SJSA1 (cell line): ENCODE results near the gene FAM181A. TPM values are rescaled to one million over a fixed set of nuclear protein-coding genes. Genes with fewer than 3 reads are reported as not detected.

Source experiments
- DNase-seq, 2 experiments: peaks; one replicate each; pipeline ENCODE4 v3.0.0-alpha.2; 2015 to 2020; ENCODE audit warnings: low spot score in 2 of 2, low read depth in 1 of 2
- H3K27ac ChIP-seq: fragments of 250-450 bp; sonication (Bioruptor Pico); 2 replicates; pipeline ENCODE4 v1.5.1; 2020; ENCODE audit warnings: mild to moderate bottlenecking, moderate library complexity
- H3K27me3 ChIP-seq: fragments of 250-450 bp; sonication (Bioruptor Pico); replicated peaks from 2 replicates; pipeline ENCODE4 v1.5.1; 2020; ENCODE audit warnings: mild to moderate bottlenecking, moderate library complexity
- H3K36me3 ChIP-seq: fragments of 250-450 bp; sonication (Bioruptor Pico); 2 replicates; pipeline ENCODE4 v1.5.1; 2020; ENCODE audit warnings: mild to moderate bottlenecking
- H3K4me1 ChIP-seq: fragments of 250-450 bp; sonication (Bioruptor Pico); replicated peaks from 2 replicates; pipeline ENCODE4 v1.6.1; 2021; ENCODE audit warnings: mild to moderate bottlenecking
- H3K4me3 ChIP-seq: fragments of 250-450 bp; sonication (Bioruptor Pico); 2 replicates; pipeline ENCODE4 v1.5.1; 2020; ENCODE audit warnings: mild to moderate bottlenecking
- H3K9me3 ChIP-seq: fragments of 250-450 bp; sonication (Bioruptor Pico); replicated peaks from 2 replicates; pipeline ENCODE4 v1.5.1; 2020; ENCODE audit warnings: mild to moderate bottlenecking
- total RNA-seq: library from RNA; depleted of rRNA; stranded (reverse); fragments of >200 nt; shearing (Covaris generic); gene quantifications from 2 replicates; pipeline ENCODE4 v1.2.3, GENCODE V29; 2014; rRNA removed

The FAM181A gene
- total RNA-seq = not detected in 2 replicates

GRCh38 chr14:93926873-93927799 lies at the start of gene FAM181A:
TSS of gene FAM181A (plus strand) at chr14:93927344. CDS start at chr14:93928286, 942 bp downstream.
- no peak within 1 kb of the TSS for H3K4me3 ChIP-seq
- DNase-seq = no peak
- H3K4me1 ChIP-seq = no peaks in the 10 kb centered on the region
- no peaks in the 10 kb centered on the region for H3K27me3 ChIP-seq
- no peak within 1 kb of the TSS for H3K27ac ChIP-seq
- no peaks in the 10 kb centered on the region for H3K9me3 ChIP-seq
- no peaks in the 10 kb centered on the region for H3K36me3 ChIP-seq

GRCh38 chr14:93878212-93878611 lies 48.9 kb upstream of the FAM181A start:
- no peak overlapping the region for H3K27ac ChIP-seq
- no peaks in the 10 kb centered on the region for H3K9me3 ChIP-seq
- H3K4me1 ChIP-seq = no peaks in the 10 kb centered on the region
- no peaks in the 10 kb centered on the region for H3K36me3 ChIP-seq
- no peak for DNase-seq
- no peaks in the 10 kb centered on the region for H3K27me3 ChIP-seq
- no peak overlapping the region for H3K4me3 ChIP-seq

GRCh38 chr14:93878871-93879270 lies 48.3 kb upstream of the FAM181A start:
- Histone ChIP-seq H3K36me3 (no peaks in the 10 kb centered on the region), H3K27ac (no peak overlapping the region), H3K4me3 (no peak overlapping the region), H3K27me3 (no peaks in the 10 kb centered on the region), H3K9me3 (no peaks in the 10 kb centered on the region), H3K4me1 (no peaks in the 10 kb centered on the region)
- no peak for DNase-seq

- H3K9me3 ChIP-seq = no peaks in the 10 kb centered on the region
- H3K36me3 ChIP-seq = no peaks in the 10 kb centered on the region
- H3K27me3 ChIP-seq = no peaks in the 10 kb centered on the region
- no peak for DNase-seq
- H3K27ac ChIP-seq = no peak overlapping the region
- H3K4me3 ChIP-seq = no peak overlapping the region
- no peaks in the 10 kb centered on the region for H3K4me1 ChIP-seq
Observed at GRCh38 chr14:93879362-93879983, 47.7 kb upstream of the FAM181A start.

- Histone ChIP-seq H3K36me3 (no peaks in the 10 kb centered on the region), H3K27ac (no peak overlapping the region), H3K4me3 (no peak overlapping the region), H3K27me3 (no peaks in the 10 kb centered on the region), H3K4me1 (no peaks in the 10 kb centered on the region), H3K9me3 (no peaks in the 10 kb centered on the region)
- no peak for DNase-seq
Observed at GRCh38 chr14:93880021-93880820, 46.9 kb upstream of the FAM181A start.

- DNase-seq = no peak
- Histone ChIP-seq H3K27me3 (no peaks in the 10 kb centered on the region), H3K4me1 (no peaks in the 10 kb centered on the region), H3K9me3 (no peaks in the 10 kb centered on the region), H3K27ac (no peak overlapping the region), H3K36me3 (no peaks in the 10 kb centered on the region), H3K4me3 (no peak overlapping the region)
Observed at GRCh38 chr14:93884950-93885349, 42.2 kb upstream of the FAM181A start.

- H3K9me3 ChIP-seq = no peaks in the 10 kb centered on the region
- H3K27me3 ChIP-seq = no peaks in the 10 kb centered on the region
- H3K27ac ChIP-seq = no peak overlapping the region
- H3K36me3 ChIP-seq = no peaks in the 10 kb centered on the region
- DNase-seq = no peak
- no peak overlapping the region for H3K4me3 ChIP-seq
- no peaks in the 10 kb centered on the region for H3K4me1 ChIP-seq
Observed at GRCh38 chr14:93888995-93889394, 38.1 kb upstream of the FAM181A start.

GRCh38 chr14:93889739-93890483 lies 37.2 kb upstream of the FAM181A start:
- H3K27ac ChIP-seq = no peak overlapping the region
- no peaks in the 10 kb centered on the region for H3K36me3 ChIP-seq
- no peaks in the 10 kb centered on the region for H3K4me1 ChIP-seq
- DNase-seq = no peak
- no peak overlapping the region for H3K4me3 ChIP-seq
- H3K9me3 ChIP-seq = no peaks in the 10 kb centered on the region
- H3K27me3 ChIP-seq = no peaks in the 10 kb centered on the region

- H3K9me3 ChIP-seq = no peaks in the 10 kb centered on the region
- H3K36me3 ChIP-seq = no peaks in the 10 kb centered on the region
- no peaks in the 10 kb centered on the region for H3K27me3 ChIP-seq
- no peaks in the 10 kb centered on the region for H3K4me1 ChIP-seq
- DNase-seq = no peak
- no peak overlapping the region for H3K4me3 ChIP-seq
- H3K27ac ChIP-seq = no peak overlapping the region
Observed at GRCh38 chr14:93891756-93892504, 35.2 kb upstream of the FAM181A start.

- Histone ChIP-seq H3K36me3 (no peaks in the 10 kb centered on the region), H3K4me3 (no peak overlapping the region), H3K27ac (no peak overlapping the region), H3K27me3 (no peaks in the 10 kb centered on the region), H3K9me3 (no peaks in the 10 kb centered on the region), H3K4me1 (no peaks in the 10 kb centered on the region)
- DNase-seq = no peak
Observed at GRCh38 chr14:93892505-93892839, 34.7 kb upstream of the FAM181A start.

GRCh38 chr14:93892923-93893558 lies 34.1 kb upstream of the FAM181A start:
- Histone ChIP-seq H3K4me1 (no peaks in the 10 kb centered on the region), H3K36me3 (no peaks in the 10 kb centered on the region), H3K27ac (no peak overlapping the region), H3K4me3 (no peak overlapping the region), H3K9me3 (no peaks in the 10 kb centered on the region), H3K27me3 (no peaks in the 10 kb centered on the region)
- peak; percentile 34 to 67 for DNase-seq

GRCh38 chr14:93893661-93894261 lies 33.4 kb upstream of the FAM181A start:
- H3K27ac ChIP-seq = no peak overlapping the region
- H3K27me3 ChIP-seq = no peaks in the 10 kb centered on the region
- no peaks in the 10 kb centered on the region for H3K36me3 ChIP-seq
- H3K4me1 ChIP-seq = no peaks in the 10 kb centered on the region
- H3K4me3 ChIP-seq = no peak overlapping the region
- no peak for DNase-seq
- H3K9me3 ChIP-seq = no peaks in the 10 kb centered on the region
